Activated CD4-positive, alpha-beta T cell treated with anti-CD3 and anti-CD28 coated beads, Interleukin-2, amount 50 U/mL, for 24 hours (primary cell): ENCODE results near the gene INHBE.
"Not testable (repeated sequence)": the region's sequence is repeated elsewhere in the genome, so short reads cannot be mapped to it uniquely, and the experiment has no call there.

Source experiments
- DNase-seq, 2 donors: peaks; one replicate each; pipeline ENCODE4 v3.0.0-alpha.2; 2020; ENCODE audit warnings: low read depth in 1 of 2, low spot score in 1 of 2

INHBE gene

GRCh38 chr12:57454566-57455373 lies at the start of gene INHBE:
Gene INHBE (plus strand): TSS chr12:57455307. CDS start chr12:57455537, 230 bp downstream.
- no peak for DNase-seq

GRCh38 chr12:57410534-57410933 lies 44.6 kb upstream of the INHBE start:
- no peak for DNase-seq

GRCh38 chr12:57414160-57414559 lies 40.9 kb upstream of the INHBE start:
- not testable (repeated sequence) for DNase-seq

GRCh38 chr12:57415088-57415487 lies 40.0 kb upstream of the INHBE start:
- DNase-seq = no peak

- DNase-seq = no peak
Measured at GRCh38 chr12:57416039-57416996, 38.8 kb upstream of the INHBE start.

- DNase-seq = no peak
Measured at GRCh38 chr12:57418255-57418654, 36.9 kb upstream of the INHBE start.

GRCh38 chr12:57419495-57419894 lies 35.6 kb upstream of the INHBE start:
- no peak for DNase-seq

GRCh38 chr12:57420482-57420881 lies 34.6 kb upstream of the INHBE start:
- DNase-seq = no peak

GRCh38 chr12:57426948-57427347 lies 28.2 kb upstream of the INHBE start:
- not testable (repeated sequence) for DNase-seq

- DNase-seq = no peak
Measured at GRCh38 chr12:57428965-57429364, 26.1 kb upstream of the INHBE start.

GRCh38 chr12:57429473-57430111 lies 25.5 kb upstream of the INHBE start:
- no peak for DNase-seq

GRCh38 chr12:57430112-57430930 lies 24.8 kb upstream of the INHBE start:
- peak; percentile 13 to 26 for DNase-seq

GRCh38 chr12:57430931-57431566 lies 24.1 kb upstream of the INHBE start, which contains the start of gene R3HDM2:
Gene R3HDM2 (minus strand): TSS chr12:57431043. CDS start chr12:57310428, 120,615 bp downstream.
- DNase-seq = peak; percentile 92 to 95

- DNase-seq = no peak
Measured at GRCh38 chr12:57431654-57432188, 23.4 kb upstream of the INHBE start.

GRCh38 chr12:57433370-57433769 lies 21.7 kb upstream of the INHBE start:
- no peak for DNase-seq

GRCh38 chr12:57434517-57435223 lies 20.4 kb upstream of the INHBE start, which contains the start of gene INHBC:
Gene INHBC (plus strand): TSS chr12:57434784. CDS start chr12:57434887, 103 bp downstream.
- DNase-seq = no peak

GRCh38 chr12:57435293-57435692 lies 19.8 kb upstream of the INHBE start:
- DNase-seq = no peak

GRCh38 chr12:57438400-57438799 lies 16.7 kb upstream of the INHBE start:
- DNase-seq = no peak

GRCh38 chr12:57439762-57440266 lies 15.3 kb upstream of the INHBE start:
- no peak for DNase-seq
